ENCODE measurements around the gene SSTR5.

GRCh38 chr16:1126586-1126985, 54.0 kb downstream of the SSTR5 start:
- no peak for TF ChIP-seq CTCF (IDR thresholded peaks at IDR 0.05; ENCODE audit: low read length)
- no peak for TF ChIP-seq EZH2 (optimal IDR thresholded peaks at IDR 0.05; ENCODE audit: low read depth, low read length)
